ENCODE measurements around the gene ETV1. TPM values are rescaled to one million over a fixed set of nuclear protein-coding genes. Genes with fewer than 3 reads are reported as not detected.

Gene ETV1
- total RNA-seq, 6 donors from 2014 or later, result 33.2 to 74.6 (median 50.2) TPM

DNA sequence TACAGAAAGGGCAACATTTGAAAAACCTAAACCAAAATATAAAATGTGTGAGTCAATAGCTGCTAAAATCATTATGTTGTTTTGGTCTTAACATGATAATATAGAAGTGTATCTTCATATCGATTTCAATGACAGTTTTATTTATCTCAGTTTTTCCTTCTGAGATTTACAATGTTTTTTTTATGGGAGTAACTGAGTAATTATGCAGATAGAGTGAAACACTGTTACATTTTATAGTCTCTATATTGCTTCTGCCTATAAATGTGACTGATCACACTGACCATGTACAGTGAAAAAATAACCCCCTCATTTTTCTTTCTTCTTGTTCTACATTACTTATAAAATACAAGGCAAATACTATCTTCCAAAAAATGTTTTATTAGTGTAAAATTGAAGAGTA is 81.6 kb downstream of the ETV1 start:
- H3K27ac ChIP-seq, result no peak overlapping the region
- 87% methylated on average over 1 of the region's 1 CpG for WGBS, 2 donors
- H3K4me3 ChIP-seq, result no peak overlapping the region
- ATAC-seq (ENCODE audit: low FRiP score in 2 of 2) (no peak), DNase-seq (no peak)
- H3K36me3 ChIP-seq, result no peaks in the 10 kb centered on the region
- H3K27me3 ChIP-seq, result no peaks in the 10 kb centered on the region
- no peak for TF ChIP-seq POLR2A (IDR thresholded peaks at IDR 0.05)
- no peak for TF ChIP-seq EP300 (IDR thresholded peaks at IDR 0.05)
- no peak for TF ChIP-seq POLR2AphosphoS5 (IDR thresholded peaks at IDR 0.05)
- peaks cover 0 to 14% (median 5%) of the 10 kb centered on the region in 4 donors for H3K4me1 ChIP-seq
- no peaks in the 10 kb centered on the region for H3K9me3 ChIP-seq

DNA sequence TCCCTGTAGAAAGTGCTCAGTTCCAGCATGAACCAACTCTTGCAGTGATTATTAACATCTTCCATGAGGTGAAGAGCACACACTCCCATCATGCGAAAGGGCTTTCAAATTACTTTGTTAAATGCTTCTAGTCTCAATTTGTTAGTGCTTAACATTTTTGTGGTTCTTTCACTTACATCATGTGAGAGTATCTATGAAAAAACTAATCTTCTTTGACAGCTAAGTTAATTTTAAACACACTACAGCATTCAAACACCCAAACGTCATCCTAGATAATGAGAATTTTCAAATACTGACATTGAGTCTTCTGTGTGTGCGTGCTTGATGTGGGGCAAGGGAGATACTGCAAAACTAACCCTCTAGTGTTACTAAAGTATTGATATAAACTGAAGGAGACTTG is 84.8 kb downstream of the ETV1 start:
- TF ChIP-seq POLR2A (IDR thresholded peaks at IDR 0.05) (no peak), CTCF (IDR thresholded peaks at IDR 0.05) (no peak), POLR2AphosphoS5 (IDR thresholded peaks at IDR 0.05) (no peak), EP300 (IDR thresholded peaks at IDR 0.05) (no peak)
- no peak overlapping the region for H3K27ac ChIP-seq
- H3K4me1 ChIP-seq, result peaks cover 0 to 12% (median 5%) of the 10 kb centered on the region in 4 donors
- no peak overlapping the region for H3K4me3 ChIP-seq
- DNase-seq (no peak), ATAC-seq (ENCODE audit: low FRiP score in 2 of 2) (peak in 1 of 2 donors; percentile 19)
- H3K36me3 ChIP-seq, result no peaks in the 10 kb centered on the region
- H3K27me3 ChIP-seq, result no peaks in the 10 kb centered on the region
- H3K9me3 ChIP-seq, result no peaks in the 10 kb centered on the region
- WGBS, 2 donors, result 73 to 80% methylated on average over 3 of the region's 3 CpGs

DNA sequence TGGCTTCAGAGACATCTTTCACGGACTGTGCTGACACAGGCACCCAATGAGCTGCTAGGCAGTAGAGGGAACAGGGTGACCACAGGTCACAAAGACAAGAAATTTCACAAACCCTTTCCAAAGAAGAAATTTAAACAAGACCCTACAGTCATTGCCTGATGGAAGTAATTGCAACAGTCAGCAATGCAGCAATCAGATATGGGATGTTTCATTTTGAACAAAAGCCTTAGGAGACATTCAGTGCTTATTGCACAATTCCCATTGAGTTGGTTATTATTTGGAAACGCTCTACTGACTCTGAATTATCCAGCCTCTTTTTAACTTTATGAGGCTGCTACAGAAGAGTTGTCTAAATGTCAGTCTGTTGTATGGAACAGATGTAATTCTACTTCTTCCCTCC is 85.5 kb downstream of the ETV1 start:
- Histone ChIP-seq H3K9me3 (no peaks in the 10 kb centered on the region), H3K4me3 (no peak overlapping the region), H3K4me1 (peaks cover 0 to 10% (median 5%) of the 10 kb centered on the region in 4 donors), H3K27me3 (no peaks in the 10 kb centered on the region), H3K27ac (no peak overlapping the region), H3K36me3 (no peaks in the 10 kb centered on the region)
- no peak for TF ChIP-seq POLR2A (IDR thresholded peaks at IDR 0.05)
- TF ChIP-seq POLR2AphosphoS5 (IDR thresholded peaks at IDR 0.05), result no peak
- no peak for TF ChIP-seq EP300 (IDR thresholded peaks at IDR 0.05)
- no peak for TF ChIP-seq CTCF (IDR thresholded peaks at IDR 0.05)
- 58 to 62% methylated on average over 2 of the region's 2 CpGs for WGBS, 2 donors
- DNase-seq, result no peak
- peak in 1 of 2 donors; percentile 49 for ATAC-seq (ENCODE audit: low FRiP score in 2 of 2)

DNA sequence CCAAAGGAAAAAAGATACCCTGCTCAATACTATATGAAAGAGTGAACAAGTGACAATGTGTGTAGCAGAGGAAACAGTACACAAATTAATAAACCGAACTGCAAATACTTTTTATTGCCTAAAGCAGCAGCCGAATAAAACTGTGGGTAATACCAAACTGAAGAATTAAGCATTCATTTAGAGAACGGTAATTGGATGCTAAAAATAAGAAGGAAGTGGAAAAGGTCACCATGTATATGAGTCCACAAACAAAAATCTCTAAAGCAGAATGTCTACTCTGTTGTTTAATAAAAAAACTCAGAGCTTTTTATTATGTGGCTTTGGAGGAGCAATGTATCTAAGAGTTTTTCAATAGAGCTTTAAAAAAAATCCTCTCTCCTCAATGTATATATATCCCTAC is 87.9 kb downstream of the ETV1 start:
- H3K27ac ChIP-seq, result no peak overlapping the region
- no peak overlapping the region for H3K4me3 ChIP-seq
- H3K36me3 ChIP-seq, result no peaks in the 10 kb centered on the region
- 81 to 84% methylated on average over 3 of the region's 3 CpGs for WGBS, 2 donors
- H3K9me3 ChIP-seq, result no peaks in the 10 kb centered on the region
- no peaks in the 10 kb centered on the region for H3K27me3 ChIP-seq
- TF ChIP-seq POLR2A (IDR thresholded peaks at IDR 0.05) (no peak), CTCF (IDR thresholded peaks at IDR 0.05) (no peak), POLR2AphosphoS5 (IDR thresholded peaks at IDR 0.05) (no peak), EP300 (IDR thresholded peaks at IDR 0.05) (no peak)
- DNase-seq, result no peak
- peaks cover 0 to 18% (median 7%) of the 10 kb centered on the region in 4 donors for H3K4me1 ChIP-seq
- ATAC-seq (ENCODE audit: low FRiP score in 2 of 2), result no peak

GRCh38 chr7:13898957-13899670 is 90.4 kb downstream of the ETV1 start:
- Histone ChIP-seq H3K9me3 (no peaks in the 10 kb centered on the region), H3K27ac (no peak overlapping the region), H3K4me1 (peaks cover 0 to 12% (median 2%) of the 10 kb centered on the region in 4 donors), H3K27me3 (no peaks in the 10 kb centered on the region), H3K4me3 (no peak overlapping the region), H3K36me3 (no peaks in the 10 kb centered on the region)
- no peak for ATAC-seq (ENCODE audit: low FRiP score in 2 of 2)
- no peak for TF ChIP-seq POLR2AphosphoS5 (IDR thresholded peaks at IDR 0.05)
- no peak for TF ChIP-seq CTCF (IDR thresholded peaks at IDR 0.05)
- no peak for TF ChIP-seq EP300 (IDR thresholded peaks at IDR 0.05)
- no peak for TF ChIP-seq POLR2A (IDR thresholded peaks at IDR 0.05)
- WGBS, 2 donors, result 53 to 55% methylated on average over 6 of the region's 6 CpGs
- DNase-seq, result no peak

All from upper lobe of left lung (tissue), 6 donors.